Measurements from ENCODE around the gene ABCC3.

- TF ChIP-seq CTCF (conservative IDR thresholded peaks at IDR 0.05; ENCODE audit: low read depth, low read length) (no peak), EZH2 (IDR thresholded peaks at IDR 0.05; ENCODE audit: borderline replicate concordance, low read depth, low read length, poor library complexity, severe bottlenecking) (no peak)
Measured at GRCh38 chr17:50645748-50646682, 11.3 kb downstream of the ABCC3 start.

Measured in A673 (cell line).